Gastroesophageal sphincter (tissue), 3 donors: ENCODE results near the gene GMDS.

ENCODE experiments used
- EP300 ChIP-seq: sonication (generic); formaldehyde crosslinking; IDR thresholded peaks from one replicate; pipeline ENCODE4 v1.6.1; 2017; ENCODE audit warnings: antibody characterized with exemption, mild to moderate bottlenecking
- POLR2A ChIP-seq, 2 donors: fragments of 450-650 bp; IDR thresholded peaks; one replicate each; pipeline ENCODE4 v1.6.1; 2017; ENCODE audit warnings: antibody characterized with exemption in 2 of 2, mild to moderate bottlenecking in 2 of 2, moderate library complexity in 1 of 2
- POLR2AphosphoS5 ChIP-seq: sonication (generic); formaldehyde crosslinking; IDR thresholded peaks from one replicate; pipeline ENCODE4 v1.6.1; 2017; ENCODE audit warnings: antibody characterized with exemption
- TF ChIP-seq, protein P1 (sequence below), 4 experiments: fragments of 200-600 bp in 2 of 4; fragments of 450-650 bp in 2 of 4; sonication (generic) in 1 of 4; IDR thresholded peaks; one replicate each; pipeline ENCODE4 v1.5.1; 2017 to 2019; ENCODE audit warnings: antibody characterized with exemption in 4 of 4, mild to moderate bottlenecking in 2 of 4, moderate library complexity in 2 of 4

DNA sequence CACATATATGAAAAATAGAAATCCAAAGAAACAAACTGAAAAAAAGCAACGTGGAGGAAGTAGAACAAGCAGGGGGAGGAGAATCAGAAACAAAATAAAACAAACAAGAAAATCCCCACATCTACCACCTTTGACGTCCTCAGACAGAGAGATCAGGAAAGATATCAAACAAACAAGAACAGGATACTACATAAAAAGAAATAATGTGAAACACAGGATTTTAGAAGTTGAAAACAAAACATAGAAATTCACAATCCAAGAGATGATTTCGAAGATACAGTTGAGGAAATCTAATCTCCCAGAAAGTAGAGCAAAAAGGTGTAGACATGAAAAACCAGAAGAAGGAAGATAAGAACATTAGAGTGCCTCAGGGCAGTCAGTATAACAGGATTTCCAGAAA is 514.5 kb downstream of the GMDS start:
- TF ChIP-seq POLR2A (IDR thresholded peaks at IDR 0.05) (no peak), POLR2AphosphoS5 (no peak), EP300 (no peak)
- TF ChIP-seq, protein P1, sequence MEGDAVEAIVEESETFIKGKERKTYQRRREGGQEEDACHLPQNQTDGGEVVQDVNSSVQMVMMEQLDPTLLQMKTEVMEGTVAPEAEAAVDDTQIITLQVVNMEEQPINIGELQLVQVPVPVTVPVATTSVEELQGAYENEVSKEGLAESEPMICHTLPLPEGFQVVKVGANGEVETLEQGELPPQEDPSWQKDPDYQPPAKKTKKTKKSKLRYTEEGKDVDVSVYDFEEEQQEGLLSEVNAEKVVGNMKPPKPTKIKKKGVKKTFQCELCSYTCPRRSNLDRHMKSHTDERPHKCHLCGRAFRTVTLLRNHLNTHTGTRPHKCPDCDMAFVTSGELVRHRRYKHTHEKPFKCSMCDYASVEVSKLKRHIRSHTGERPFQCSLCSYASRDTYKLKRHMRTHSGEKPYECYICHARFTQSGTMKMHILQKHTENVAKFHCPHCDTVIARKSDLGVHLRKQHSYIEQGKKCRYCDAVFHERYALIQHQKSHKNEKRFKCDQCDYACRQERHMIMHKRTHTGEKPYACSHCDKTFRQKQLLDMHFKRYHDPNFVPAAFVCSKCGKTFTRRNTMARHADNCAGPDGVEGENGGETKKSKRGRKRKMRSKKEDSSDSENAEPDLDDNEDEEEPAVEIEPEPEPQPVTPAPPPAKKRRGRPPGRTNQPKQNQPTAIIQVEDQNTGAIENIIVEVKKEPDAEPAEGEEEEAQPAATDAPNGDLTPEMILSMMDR (IDR thresholded peaks at IDR 0.05), result no peak
